Measurements from ENCODE around the gene MEN1. TPM values are rescaled to one million over a fixed set of nuclear protein-coding genes. Genes with fewer than 3 reads are reported as not detected.
"Not testable (repeated sequence)": the region's sequence is repeated elsewhere in the genome, so short reads cannot be mapped to it uniquely, and the experiment has no call there.

MEN1 gene
- polyA plus RNA-seq, 3 donors = 30.0 to 33.6 (median 30.7) TPM

- no peak for DNase-seq (ENCODE audit: low read depth in 3 of 3, low spot score in 2 of 3)
Observed at GRCh38 chr11:64834031-64834722, 23.8 kb upstream of the MEN1 start.

- no peak for DNase-seq (ENCODE audit: low read depth in 3 of 3, low spot score in 2 of 3)
Observed at GRCh38 chr11:64833509-64833908, 23.2 kb upstream of the MEN1 start.

- no peak for DNase-seq (ENCODE audit: low read depth in 3 of 3, low spot score in 2 of 3)
Observed at GRCh38 chr11:64833198-64833502, 22.8 kb upstream of the MEN1 start.

- no peak for DNase-seq (ENCODE audit: low read depth in 3 of 3, low spot score in 2 of 3)
Observed at GRCh38 chr11:64832467-64833197, 22.3 kb upstream of the MEN1 start.

- no peak for DNase-seq (ENCODE audit: low read depth in 3 of 3, low spot score in 2 of 3)
Observed at GRCh38 chr11:64831411-64831891, 21.1 kb upstream of the MEN1 start.

- no peak for DNase-seq (ENCODE audit: low read depth in 3 of 3, low spot score in 2 of 3)
Observed at GRCh38 chr11:64829536-64830251, 19.3 kb upstream of the MEN1 start.

- no peak for DNase-seq (ENCODE audit: low read depth in 3 of 3, low spot score in 2 of 3)
Observed at GRCh38 chr11:64827451-64827839, 17.1 kb upstream of the MEN1 start.

GRCh38 chr11:64826578-64827450, 16.5 kb upstream of the MEN1 start:
- no peak for DNase-seq (ENCODE audit: low read depth in 3 of 3, low spot score in 2 of 3)

GRCh38 chr11:64826062-64826461, 15.7 kb upstream of the MEN1 start:
- no peak for DNase-seq (ENCODE audit: low read depth in 3 of 3, low spot score in 2 of 3)

- DNase-seq (ENCODE audit: low read depth in 3 of 3, low spot score in 2 of 3) = no peak
Observed at GRCh38 chr11:64823568-64824119, 13.3 kb upstream of the MEN1 start.

GRCh38 chr11:64817476-64817875, 7.1 kb upstream of the MEN1 start:
- DNase-seq (ENCODE audit: low read depth in 3 of 3, low spot score in 2 of 3) = no peak

GRCh38 chr11:64815433-64815832, 5.1 kb upstream of the MEN1 start:
- DNase-seq (ENCODE audit: low read depth in 3 of 3, low spot score in 2 of 3) = not testable (repeated sequence)

GRCh38 chr11:64814712-64815187, 4.4 kb upstream of the MEN1 start:
- no peak for DNase-seq (ENCODE audit: low read depth in 3 of 3, low spot score in 2 of 3)

GRCh38 chr11:64813826-64814225, 3.5 kb upstream of the MEN1 start:
- no peak for DNase-seq (ENCODE audit: low read depth in 3 of 3, low spot score in 2 of 3)

- no peak for DNase-seq (ENCODE audit: low read depth in 3 of 3, low spot score in 2 of 3)
Observed at GRCh38 chr11:64810891-64811272, 531 bp upstream of the MEN1 start.

- DNase-seq (ENCODE audit: low read depth in 3 of 3, low spot score in 2 of 3) = no peak
Observed at GRCh38 chr11:64809781-64810241, 540 bp downstream of the MEN1 start.

- no peak for DNase-seq (ENCODE audit: low read depth in 3 of 3, low spot score in 2 of 3)
Observed at GRCh38 chr11:64805481-64805880, 4.9 kb downstream of the MEN1 start.

- no peak for DNase-seq (ENCODE audit: low read depth in 3 of 3, low spot score in 2 of 3)
Observed at GRCh38 chr11:64804346-64805210, 5.8 kb downstream of the MEN1 start.

GRCh38 chr11:64803846-64804345, 6.5 kb downstream of the MEN1 start:
- DNase-seq (ENCODE audit: low read depth in 3 of 3, low spot score in 2 of 3) = no peak

Data from right renal cortex interstitium (tissue), 3 donors.